Stimulated activated CD4-positive, alpha-beta T cell treated with anti-CD3 and anti-CD28 coated beads, Interleukin-15, amount 100 ng/mL, for 48 hours (primary cell): ENCODE results near the gene RPL34.
A peak's percentile ranks its signal among the peaks of the same experiment; 100 is the strongest.
"Not testable (repeated sequence)": the region's sequence is repeated elsewhere in the genome, so short reads cannot be mapped to it uniquely, and the experiment has no call there.

ENCODE experiments used
- DNase-seq, 2 donors: peaks; one replicate each; pipeline ENCODE4 v3.0.0-alpha.2; 2020; ENCODE audit warnings: low read depth in 2 of 2

The RPL34 gene

GRCh38 chr4:108620101-108620932, at the start of gene RPL34:
TSS of gene RPL34 (plus strand) at chr4:108620576. CDS start at chr4:108621960, 1,384 bp downstream.
- peak; percentile 94 to 97 for DNase-seq

GRCh38 chr4:108570993-108571569, 49.3 kb upstream of the RPL34 start:
- no peak for DNase-seq

GRCh38 chr4:108574402-108574801, 46.0 kb upstream of the RPL34 start:
- DNase-seq, result no peak

- DNase-seq, result no peak
Measured at GRCh38 chr4:108581083-108581482, 39.3 kb upstream of the RPL34 start.

- no peak for DNase-seq
Measured at GRCh38 chr4:108586778-108587177, 33.6 kb upstream of the RPL34 start.

- DNase-seq, result no peak
Measured at GRCh38 chr4:108588878-108589277, 31.5 kb upstream of the RPL34 start.

GRCh38 chr4:108589961-108590360, 30.4 kb upstream of the RPL34 start:
- DNase-seq, result no peak

- no peak for DNase-seq
Measured at GRCh38 chr4:108590776-108591175, 29.6 kb upstream of the RPL34 start.

GRCh38 chr4:108592674-108592986, 27.7 kb upstream of the RPL34 start:
- no peak for DNase-seq

- not testable (repeated sequence) for DNase-seq
Measured at GRCh38 chr4:108594296-108594695, 26.1 kb upstream of the RPL34 start.

GRCh38 chr4:108596344-108596743, 24.0 kb upstream of the RPL34 start:
- DNase-seq, result no peak

- DNase-seq, result no peak
Measured at GRCh38 chr4:108601106-108601505, 19.3 kb upstream of the RPL34 start.

- DNase-seq, result no peak
Measured at GRCh38 chr4:108601532-108601931, 18.8 kb upstream of the RPL34 start.

- DNase-seq, result no peak
Measured at GRCh38 chr4:108602163-108602562, 18.2 kb upstream of the RPL34 start.

- no peak for DNase-seq
Measured at GRCh38 chr4:108607079-108607815, 13.1 kb upstream of the RPL34 start.

GRCh38 chr4:108611365-108611764, 9.0 kb upstream of the RPL34 start:
- no peak for DNase-seq

GRCh38 chr4:108612365-108612764, 8.0 kb upstream of the RPL34 start:
- no peak for DNase-seq

GRCh38 chr4:108619372-108620100, 840 bp upstream of the RPL34 start:
- peak; percentile 12 to 24 for DNase-seq

GRCh38 chr4:108620933-108621905, 843 bp downstream of the RPL34 start:
- DNase-seq, result no peak

GRCh38 chr4:108622022-108622421, 1.6 kb downstream of the RPL34 start:
- DNase-seq, result no peak

- DNase-seq, result no peak
Measured at GRCh38 chr4:108622828-108623227, 2.5 kb downstream of the RPL34 start.
